H9 (cell line): ENCODE data around the gene SHANK3. TPM values are rescaled to one million over a fixed set of nuclear protein-coding genes. Genes with fewer than 3 reads are reported as not detected.

Experiments used
- DNase-seq: peaks from one replicate; pipeline ENCODE4 v3.0.0-alpha.2; 2017
- H2AFZ ChIP-seq: one replicate; pipeline ENCODE4 v1.6.1; 2013; ENCODE audit warnings: mild to moderate bottlenecking, low read length, control low read depth, moderate library complexity
- H2AK5ac ChIP-seq: 2 replicates; pipeline ENCODE4 v1.6.1; 2013; ENCODE audit warnings: low read length, control low read depth, mixed read lengths; ENCODE audit not compliant: insufficient read length
- H2BK120ac ChIP-seq: one replicate; pipeline ENCODE4 v1.6.1; 2013; ENCODE audit warnings: low read depth, mild to moderate bottlenecking, low read length, control low read depth, inconsistent platforms; ENCODE audit not compliant: poor library complexity, severe bottlenecking
- H2BK12ac ChIP-seq: 2 replicates; pipeline ENCODE4 v1.6.1; 2013; ENCODE audit warnings: low read length, control low read depth, mixed read lengths, low read depth; ENCODE audit not compliant: insufficient read length
- H2BK15ac ChIP-seq: 2 replicates; pipeline ENCODE4 v1.6.1; 2013; ENCODE audit warnings: low read depth, low read length, control low read depth
- H2BK20ac ChIP-seq: one replicate; pipeline ENCODE4 v1.6.1; 2013; ENCODE audit warnings: low read depth, mild to moderate bottlenecking, low read length, control low read depth, inconsistent platforms; ENCODE audit not compliant: poor library complexity, severe bottlenecking
- H2BK5ac ChIP-seq: 2 replicates; pipeline ENCODE4 v1.6.1; 2013; ENCODE audit warnings: low read length, control low read depth, mixed read lengths; ENCODE audit not compliant: insufficient read length
- H3K14ac ChIP-seq: 2 replicates; pipeline ENCODE4 v1.6.1; 2013; ENCODE audit warnings: low read length, control low read depth; ENCODE audit not compliant: insufficient read depth
- H3K18ac ChIP-seq: 2 replicates; pipeline ENCODE4 v1.6.1; 2013; ENCODE audit warnings: low read depth, mild to moderate bottlenecking, mixed read lengths, low read length, control low read depth; ENCODE audit not compliant: insufficient read length
- H3K23ac ChIP-seq: 2 replicates; pipeline ENCODE4 v1.6.1; 2013; ENCODE audit warnings: low read length, control low read depth, mixed read lengths, low read depth; ENCODE audit not compliant: insufficient read length
- H3K23me2 ChIP-seq: 2 replicates; pipeline ENCODE4 v1.6.1; 2013; ENCODE audit warnings: low read depth, mild to moderate bottlenecking, mixed read lengths, low read length, control low read depth; ENCODE audit not compliant: insufficient read length, poor library complexity, severe bottlenecking
- H3K27ac ChIP-seq: 2 replicates; pipeline ENCODE4 v1.5.1; 2013; ENCODE audit warnings: low read length, control low read depth, mixed read lengths, low read depth; ENCODE audit not compliant: insufficient read length
- H3K27me3 ChIP-seq: 2 replicates; pipeline ENCODE4 v1.6.1; 2013; ENCODE audit warnings: low read length, control low read depth, inconsistent platforms; ENCODE audit not compliant: insufficient read depth
- H3K4ac ChIP-seq: 2 replicates; pipeline ENCODE4 v1.6.1; 2013; ENCODE audit warnings: low read depth, mild to moderate bottlenecking, control low read depth, inconsistent platforms, low read length, moderate library complexity
- H3K4me1 ChIP-seq: 2 replicates; pipeline ENCODE4 v1.6.1; 2013; ENCODE audit warnings: low read length, control low read depth, inconsistent platforms; ENCODE audit not compliant: insufficient read depth
- H3K4me2 ChIP-seq: 2 replicates; pipeline ENCODE4 v1.6.1; 2013; ENCODE audit warnings: low read length, control low read depth, mixed read lengths; ENCODE audit not compliant: insufficient read length, insufficient read depth
- H3K56ac ChIP-seq: 2 replicates; pipeline ENCODE4 v1.6.1; 2013; ENCODE audit warnings: low read depth, mild to moderate bottlenecking, mixed read lengths, low read length, control low read depth; ENCODE audit not compliant: insufficient read length
- H3K79me1 ChIP-seq: 2 replicates; pipeline ENCODE4 v1.6.1; 2013; ENCODE audit warnings: low read depth, mild to moderate bottlenecking, moderate library complexity, low read length, control low read depth, inconsistent platforms; ENCODE audit not compliant: insufficient read depth, poor library complexity, severe bottlenecking
- H3K79me2 ChIP-seq: 2 replicates; pipeline ENCODE4 v1.6.1; 2013; ENCODE audit warnings: low read length, control low read depth, inconsistent platforms; ENCODE audit not compliant: insufficient read depth
- H3K9ac ChIP-seq: 2 replicates; pipeline ENCODE4 v1.6.1; 2013; ENCODE audit warnings: low read length, control low read depth, mixed read lengths; ENCODE audit not compliant: insufficient read length; ENCODE audit errors: extremely low read depth
- H3K9me3 ChIP-seq: one replicate; pipeline ENCODE4 v1.6.1; 2013; ENCODE audit warnings: low read depth, low read length, inconsistent platforms; ENCODE audit not compliant: control insufficient read depth
- H3T11ph ChIP-seq: one replicate; pipeline ENCODE4 v1.6.1; 2013; ENCODE audit warnings: mild to moderate bottlenecking, low read length, control low read depth, inconsistent platforms
- H4K20me1 ChIP-seq: one replicate; pipeline ENCODE4 v1.6.1; 2013; ENCODE audit not compliant: control insufficient read depth, insufficient read length, insufficient read depth
- H4K5ac ChIP-seq: 2 replicates; pipeline ENCODE4 v1.6.1; 2013; ENCODE audit warnings: low read depth, mild to moderate bottlenecking, mixed read lengths, low read length, control low read depth; ENCODE audit not compliant: insufficient read length
- H4K8ac ChIP-seq: replicated peaks from 2 replicates; pipeline ENCODE4 v1.6.1; 2013; ENCODE audit warnings: low read length, control low read depth, mixed read lengths, low read depth; ENCODE audit not compliant: insufficient read length
- H4K91ac ChIP-seq: 2 replicates; pipeline ENCODE4 v1.6.1; 2013; ENCODE audit warnings: low read depth, mild to moderate bottlenecking, moderate library complexity, mixed read lengths, low read length, control low read depth; ENCODE audit not compliant: insufficient read length
- H3K27ac Mint-ChIP-seq, 3 experiments: 2 replicates in 2 of 3; 3 replicates in 1 of 3; pipeline ENCODE4 v1.8.0; 2020 to 2021; ENCODE audit warnings: mixed read lengths in 3 of 3, mild to moderate bottlenecking in 1 of 3, moderate library complexity in 1 of 3
- H3K27me3 Mint-ChIP-seq: 2 replicates; pipeline ENCODE4 v1.8.0; 2021; ENCODE audit warnings: low read depth, mild to moderate bottlenecking, moderate library complexity, mixed read lengths
- H3K36me3 Mint-ChIP-seq, 3 experiments: 2 replicates in 2 of 3; 3 replicates in 1 of 3; pipeline ENCODE4 v1.8.0; 2020 to 2021; ENCODE audit warnings: low read depth in 3 of 3, mixed read lengths in 3 of 3; ENCODE audit not compliant: insufficient read depth in 1 of 3
- H3K4me1 Mint-ChIP-seq, 2 experiments: 2 replicates each; pipeline ENCODE4 v1.8.0; 2020; ENCODE audit warnings: mixed read lengths in 2 of 2
- H3K4me3 Mint-ChIP-seq, 2 experiments: 2 replicates in 1 of 2; 3 replicates in 1 of 2; pipeline ENCODE4 v1.8.0; 2020 to 2021; ENCODE audit warnings: mild to moderate bottlenecking in 2 of 2, mixed read lengths in 2 of 2, moderate library complexity in 1 of 2
- H3K9me3 Mint-ChIP-seq, 2 experiments: 2 replicates in 1 of 2; 3 replicates in 1 of 2; pipeline ENCODE4 v1.8.0; 2020; ENCODE audit warnings: mild to moderate bottlenecking in 2 of 2, mixed read lengths in 2 of 2, moderate library complexity in 1 of 2
- WGBS: extraction: QIAGEN DNeasy Blood & Tissue Kit; methylation state at CpG from one replicate; pipeline ENCODE4 v1.1.7; 2013; ENCODE audit warnings: missing lambda C conversion rate, low lambda C conversion rate, mixed read lengths; ENCODE audit not compliant: insufficient read length; ENCODE audit errors: extremely low coverage; 5-methylcytosine and 5-hydroxymethylcytosine counted together
- total RNA-seq: library from RNA; stranded (reverse); gene quantifications from 2 replicates; pipeline ENCODE4 v1.2.1, GENCODE V29; 2021
- TF ChIP-seq, protein P1 (sequence below): fragments of 200-600 bp; sonication (generic); conservative IDR thresholded peaks from 3 replicates; pipeline ENCODE4 v1.8.0; 2021; ENCODE audit warnings: antibody characterized with exemption, mild to moderate bottlenecking

The SHANK3 gene
- total RNA-seq, 1 experiment from 2014 or later = 8.7 TPM

DNA sequence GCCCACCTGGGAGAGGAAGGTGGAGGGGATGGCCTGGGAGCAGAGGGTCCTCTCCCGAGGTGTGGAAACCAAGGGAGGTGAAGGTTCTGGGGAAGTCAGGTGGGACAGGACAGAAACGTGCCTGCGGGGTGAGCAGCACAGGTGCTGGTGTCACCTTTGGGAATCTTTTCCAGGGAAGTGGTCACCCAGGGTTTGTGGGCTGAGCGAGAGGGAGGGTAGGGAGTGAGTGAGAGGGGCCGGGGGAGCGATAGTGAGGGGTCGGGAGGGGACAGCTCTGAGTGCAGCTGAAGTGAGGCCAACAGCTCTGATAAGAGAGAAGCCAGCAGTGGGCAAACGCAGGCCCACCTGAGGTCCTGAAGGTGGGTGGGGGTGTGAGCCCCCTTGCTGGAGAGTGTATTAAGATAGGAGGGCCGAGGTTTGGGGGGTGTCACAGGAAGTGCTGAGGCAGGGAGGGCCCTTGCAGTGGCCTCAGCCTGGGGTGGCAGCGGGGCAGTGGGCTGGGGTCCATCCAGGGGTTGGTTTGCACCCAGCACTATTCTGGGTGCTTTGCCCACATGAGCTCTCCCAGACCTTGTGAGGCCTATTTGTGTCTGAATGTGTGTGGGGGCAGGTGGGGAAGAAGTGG is 1.6 kb upstream of the SHANK3 start:
- H3K27me3 ChIP-seq = peaks cover 6% of the 10 kb centered on the region; the same call in 1 of the 2 replicates
- no peak overlapping the region for H4K8ac ChIP-seq
- DNase-seq = no peak
- no peak overlapping the region for H4K91ac ChIP-seq
- Mint-ChIP-seq H3K36me3 (no peaks in the 10 kb centered on the region; a peak in 1 of 7 replicates), H3K9me3 (peaks cover 0 to 2% of the 10 kb centered on the region in 2 experiments; a peak in 1 of 5 replicates), H3K4me1 (peaks cover 16 to 33% of the 10 kb centered on the region in 2 experiments), H3K27ac (no peak overlapping the region), H3K27me3 (peaks cover 79% of the 10 kb centered on the region), H3K4me3 (no peak overlapping the region)
- H2BK12ac ChIP-seq = no peak overlapping the region
- H2BK120ac ChIP-seq = no peak overlapping the region
- H3K4me2 ChIP-seq = no peak overlapping the region
- no peak overlapping the region for H3K27ac ChIP-seq
- no peak overlapping the region for H3K4ac ChIP-seq
- no peak overlapping the region for H2AK5ac ChIP-seq
- H4K20me1 ChIP-seq = no peaks in the 10 kb centered on the region
- H2BK15ac ChIP-seq = no peak overlapping the region
- no peak overlapping the region for H2BK20ac ChIP-seq
- H3K14ac ChIP-seq = no peak overlapping the region
- H3T11ph ChIP-seq = no peak overlapping the region
- no peaks in the 10 kb centered on the region for H3K79me1 ChIP-seq
- no peak overlapping the region for H3K18ac ChIP-seq
- H2AFZ ChIP-seq = no peak overlapping the region
- H3K23ac ChIP-seq = no peak overlapping the region
- H3K9me3 ChIP-seq = no peaks in the 10 kb centered on the region
- no peak overlapping the region for H3K9ac ChIP-seq
- WGBS = no CpG with 5 or more reads among the region's 10 CpGs
- no peaks in the 10 kb centered on the region; the same call in 1 of the 2 replicates for H3K4me1 ChIP-seq
- H3K79me2 ChIP-seq = no peaks in the 10 kb centered on the region
- H2BK5ac ChIP-seq = no peak overlapping the region
- H4K5ac ChIP-seq = no peak overlapping the region
- TF ChIP-seq, protein P1, sequence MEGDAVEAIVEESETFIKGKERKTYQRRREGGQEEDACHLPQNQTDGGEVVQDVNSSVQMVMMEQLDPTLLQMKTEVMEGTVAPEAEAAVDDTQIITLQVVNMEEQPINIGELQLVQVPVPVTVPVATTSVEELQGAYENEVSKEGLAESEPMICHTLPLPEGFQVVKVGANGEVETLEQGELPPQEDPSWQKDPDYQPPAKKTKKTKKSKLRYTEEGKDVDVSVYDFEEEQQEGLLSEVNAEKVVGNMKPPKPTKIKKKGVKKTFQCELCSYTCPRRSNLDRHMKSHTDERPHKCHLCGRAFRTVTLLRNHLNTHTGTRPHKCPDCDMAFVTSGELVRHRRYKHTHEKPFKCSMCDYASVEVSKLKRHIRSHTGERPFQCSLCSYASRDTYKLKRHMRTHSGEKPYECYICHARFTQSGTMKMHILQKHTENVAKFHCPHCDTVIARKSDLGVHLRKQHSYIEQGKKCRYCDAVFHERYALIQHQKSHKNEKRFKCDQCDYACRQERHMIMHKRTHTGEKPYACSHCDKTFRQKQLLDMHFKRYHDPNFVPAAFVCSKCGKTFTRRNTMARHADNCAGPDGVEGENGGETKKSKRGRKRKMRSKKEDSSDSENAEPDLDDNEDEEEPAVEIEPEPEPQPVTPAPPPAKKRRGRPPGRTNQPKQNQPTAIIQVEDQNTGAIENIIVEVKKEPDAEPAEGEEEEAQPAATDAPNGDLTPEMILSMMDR = no peak
- H3K23me2 ChIP-seq = peaks cover 8% of the 10 kb centered on the region
- H3K56ac ChIP-seq = no peak overlapping the region
